HG02885 (cell line): ENCODE measurements around the gene KNCN.

Experiments
- ATAC-seq: cut with Tn5 transposase; IDR thresholded peaks from one replicate; pipeline ENCODE4 v1.9.1; 2021; ENCODE audit warnings: mild to moderate bottlenecking; ENCODE audit not compliant: unreplicated experiment, poor library complexity

Gene KNCN

GRCh38 chr1:46569884-46570725 lies 18.7 kb upstream of the KNCN start:
- no peak for ATAC-seq

GRCh38 chr1:46569116-46569515 lies 17.7 kb upstream of the KNCN start:
- ATAC-seq = no peak

- no peak for ATAC-seq
Observed at GRCh38 chr1:46568461-46568891, 17.0 kb upstream of the KNCN start.

DNA sequence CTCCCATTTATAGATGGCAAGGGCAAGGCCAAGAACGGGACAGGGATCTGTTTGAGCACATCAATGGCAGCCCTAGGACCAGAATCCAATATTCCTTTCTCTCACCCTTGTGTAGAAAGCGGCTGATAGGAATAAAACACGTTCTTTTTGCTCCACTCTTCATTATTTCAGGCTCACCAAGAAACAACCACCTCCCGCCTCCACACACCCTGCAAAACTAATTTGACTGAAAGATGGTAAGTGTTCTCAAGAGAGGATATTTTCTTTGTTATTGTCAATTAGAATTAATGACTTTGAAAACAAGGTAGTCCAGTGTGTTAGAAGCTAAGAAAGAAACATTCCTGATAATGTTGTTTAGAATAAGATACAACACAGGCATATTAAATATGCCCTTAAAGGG lies 11.9 kb upstream of the KNCN start:
- no peak for ATAC-seq

- ATAC-seq = no peak
Observed at GRCh38 chr1:46562498-46562897, 11.1 kb upstream of the KNCN start.

DNA sequence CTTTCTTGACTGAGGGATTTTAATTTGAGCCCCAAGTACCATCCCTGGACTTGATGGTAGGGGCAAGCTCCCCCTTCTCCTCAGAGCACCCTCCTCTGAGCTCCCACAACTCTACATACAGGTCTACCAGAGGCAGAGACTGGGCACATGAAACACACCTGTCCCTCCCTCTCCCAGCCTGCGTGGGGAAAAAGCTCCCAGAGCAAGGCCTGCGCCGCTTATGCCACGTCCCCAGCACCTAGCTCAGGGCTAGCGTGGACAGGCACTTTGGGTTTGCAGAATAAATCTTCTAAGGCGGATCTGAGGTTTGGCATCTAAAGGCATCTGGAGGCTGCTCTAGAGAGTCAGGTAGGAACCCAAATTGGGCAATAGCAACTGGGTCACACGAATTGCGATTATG lies 7.5 kb upstream of the KNCN start:
- no peak for ATAC-seq

GRCh38 chr1:46558141-46558963 lies 6.9 kb upstream of the KNCN start:
- no peak for ATAC-seq

DNA sequence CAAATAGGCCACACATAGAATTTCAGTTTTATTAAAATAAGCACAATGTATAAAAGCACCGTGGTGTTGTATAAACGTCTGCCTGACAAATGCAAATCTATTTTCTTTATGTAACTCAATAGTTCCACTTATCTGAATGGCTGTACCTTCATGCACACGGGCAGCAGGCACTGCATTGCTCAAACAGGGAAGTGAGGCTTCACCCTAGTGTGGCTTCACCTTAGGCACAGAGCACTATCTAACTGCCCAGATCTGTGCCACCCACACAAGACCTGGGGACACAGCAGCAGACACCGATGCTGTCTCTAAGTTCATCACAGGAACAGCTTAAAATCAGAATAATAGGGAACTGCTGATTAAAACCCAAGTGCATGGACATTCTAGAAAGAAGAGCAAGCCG lies 6.0 kb upstream of the KNCN start:
- no peak for ATAC-seq

DNA sequence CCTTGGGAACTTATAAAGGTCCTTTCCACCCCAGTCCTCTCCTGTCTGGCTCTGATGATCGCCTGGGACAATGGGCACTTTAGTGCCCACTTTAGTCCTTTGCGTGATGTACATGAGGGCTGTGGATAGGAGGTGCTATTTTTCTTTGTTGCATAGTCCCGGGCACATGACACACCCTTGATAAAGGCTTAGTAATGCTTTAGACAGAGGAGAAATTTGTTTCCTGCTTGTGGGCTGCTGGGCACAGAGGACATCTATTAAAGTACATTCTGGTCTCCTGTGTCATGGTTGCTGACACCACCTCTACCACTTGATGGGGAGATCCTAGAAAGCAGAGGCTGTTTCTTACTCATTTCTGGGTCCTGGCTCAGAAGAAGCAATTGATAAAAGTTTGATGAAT lies 5.4 kb upstream of the KNCN start:
- no peak for ATAC-seq

DNA sequence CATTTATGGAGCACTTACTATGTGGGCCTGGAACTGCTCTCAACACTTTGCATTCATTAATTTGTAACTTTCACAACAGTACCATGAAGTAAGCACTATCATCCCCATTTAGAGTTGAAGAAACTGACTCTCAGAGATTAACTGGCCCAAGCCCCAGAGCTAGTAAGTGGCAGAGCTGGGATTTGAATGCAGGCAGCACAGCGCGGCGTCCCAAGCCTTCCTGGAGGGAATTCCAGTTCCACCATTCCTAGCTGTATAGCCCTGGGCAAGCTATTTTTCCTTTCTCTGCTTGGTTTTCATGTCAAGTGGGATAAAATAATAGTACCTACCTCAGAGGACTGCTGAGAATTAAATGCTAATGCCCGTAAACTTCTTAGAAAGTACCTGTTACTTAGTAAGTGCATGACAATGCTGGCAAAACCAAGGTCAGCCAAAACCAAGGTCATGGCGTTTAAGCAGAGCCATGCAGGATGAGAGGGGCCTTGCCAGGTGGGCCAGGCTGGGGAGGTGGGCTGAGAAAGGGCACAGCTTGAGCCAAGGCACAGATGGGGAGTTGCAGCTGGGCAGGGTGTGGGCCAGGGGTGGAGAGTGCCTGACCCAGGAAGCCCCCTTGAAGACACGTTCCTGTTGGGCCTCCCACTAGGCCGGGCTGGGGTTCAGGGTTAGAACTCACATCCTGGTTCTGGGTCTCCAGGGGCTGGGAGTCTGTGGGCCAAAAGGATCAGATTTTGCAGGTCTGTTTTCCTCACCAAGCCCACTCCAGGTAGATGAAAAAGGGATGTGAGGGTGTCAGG lies 4.6 kb upstream of the KNCN start:
- no peak for ATAC-seq

DNA sequence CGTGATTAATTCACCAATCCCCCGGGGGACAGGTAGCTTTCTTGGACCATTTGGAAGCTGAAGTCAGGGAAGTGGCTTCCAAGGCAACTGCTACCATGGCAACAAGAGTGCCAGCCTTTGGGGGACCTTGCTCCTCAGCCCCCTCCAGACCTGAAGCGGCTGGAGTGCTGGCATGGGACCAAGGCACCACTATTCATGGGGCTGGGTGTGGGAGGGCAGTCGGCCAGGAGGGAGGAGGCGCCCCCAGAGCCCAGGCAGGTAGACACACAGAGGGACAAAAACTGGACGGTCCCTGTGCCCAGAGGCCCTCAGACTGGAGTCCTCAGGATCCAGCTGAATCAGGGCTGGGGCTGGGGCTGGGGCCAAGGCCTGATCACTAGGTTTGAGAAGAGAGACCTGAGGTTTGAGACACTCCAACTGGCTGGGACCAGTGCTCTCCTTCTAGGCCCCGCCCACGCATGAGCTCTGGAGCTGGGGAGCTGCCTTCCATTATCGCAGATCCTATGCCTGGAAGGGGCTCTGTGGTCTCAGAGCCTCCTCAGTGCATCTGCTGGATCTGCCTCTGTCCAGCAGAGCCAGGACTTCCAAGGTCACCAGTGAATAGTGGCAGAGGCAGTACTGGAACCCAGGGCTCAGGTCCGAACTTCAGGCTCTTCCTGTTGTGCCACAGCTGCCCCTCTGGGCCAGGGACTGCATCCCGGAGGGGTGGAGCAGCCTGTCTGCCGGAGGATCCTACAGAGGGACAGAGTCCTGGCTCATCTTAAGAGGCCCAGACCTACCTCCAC lies 3.3 kb upstream of the KNCN start:
- ATAC-seq = no peak

DNA sequence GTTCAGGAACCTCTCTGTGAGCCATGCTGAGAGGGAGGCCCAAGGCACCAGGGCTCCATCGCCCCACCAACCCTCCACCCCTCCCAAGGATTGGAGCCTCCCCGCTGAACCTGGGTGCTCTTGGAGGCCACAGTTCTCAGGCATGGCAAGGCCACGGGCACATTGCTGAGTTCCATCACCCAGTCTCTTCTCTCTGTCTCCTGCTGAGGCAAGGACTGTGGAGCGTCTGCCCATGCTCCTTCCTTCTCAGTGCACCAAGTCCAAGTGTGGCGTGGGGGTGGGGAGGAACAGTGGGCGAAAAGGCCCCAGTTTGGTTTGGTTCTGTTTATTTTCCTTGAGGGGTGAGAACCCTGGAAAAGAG lies 2.8 kb upstream of the KNCN start:
- ATAC-seq = no peak

DNA sequence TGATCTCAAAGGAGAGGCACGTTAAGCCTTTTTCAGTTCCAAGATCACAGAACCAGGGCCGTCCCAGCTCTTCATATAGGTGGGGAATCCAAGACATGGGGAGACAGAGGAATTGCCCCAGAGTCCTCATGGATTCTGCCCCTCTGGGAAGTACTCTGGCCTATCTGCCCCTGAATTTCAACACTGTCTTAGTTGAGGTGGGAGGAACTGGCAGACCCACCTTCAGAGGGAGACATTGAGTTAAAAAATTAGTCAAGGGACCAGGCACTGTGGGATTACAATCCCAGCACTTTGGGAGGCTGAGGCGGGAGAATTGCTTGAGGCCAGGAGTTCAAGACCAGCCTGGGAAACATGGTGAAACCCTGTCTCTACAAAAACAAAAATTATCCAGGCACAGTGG lies 2.1 kb upstream of the KNCN start:
- no peak for ATAC-seq

- ATAC-seq = no peak
Observed at GRCh38 chr1:46552357-46553237, 1.1 kb upstream of the KNCN start.

DNA sequence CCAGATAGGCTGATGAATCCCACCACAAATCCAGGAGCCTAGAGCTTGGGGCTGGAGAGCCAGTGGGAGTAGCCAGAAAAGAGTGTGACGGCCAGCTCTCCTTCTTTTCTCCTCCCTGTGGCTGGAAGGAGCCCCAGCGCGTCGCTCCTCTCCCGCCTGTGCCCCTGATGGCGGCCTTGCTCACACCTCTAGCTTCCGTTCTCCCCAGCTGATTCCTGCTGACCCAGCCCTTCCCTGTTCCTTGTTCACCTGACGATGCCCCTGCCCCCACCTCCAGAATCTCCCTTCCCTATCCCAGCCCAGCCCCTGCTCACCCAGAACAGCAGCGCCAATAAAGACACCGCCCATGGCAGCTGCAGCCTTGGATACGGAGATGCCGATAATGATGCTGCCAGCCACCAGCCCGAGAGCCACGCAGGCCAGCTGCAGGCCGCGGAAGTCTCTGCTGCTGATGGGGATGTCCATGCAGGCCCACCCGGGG lies 656 bp downstream of the KNCN start:
- no peak for ATAC-seq

GRCh38 chr1:46549697-46550681 lies 1.5 kb downstream of the KNCN start:
- no peak for ATAC-seq

- no peak for ATAC-seq
Observed at GRCh38 chr1:46547481-46548383, 3.7 kb downstream of the KNCN start.
